Endothelial cell of umbilical vein (primary cell): ENCODE data around the gene CST9L.

ENCODE experiments used
- CTCF ChIP-seq, 2 donors: IDR thresholded peaks; 1 replicate in 1 of 2; 2 replicates in 1 of 2; pipeline ENCODE4 v1.5.1; 2011; ENCODE audit warnings: low read length in 2 of 2, mild to moderate bottlenecking in 2 of 2, moderate library complexity in 2 of 2, control low read depth in 1 of 2, inconsistent platforms in 1 of 2, low read depth in 1 of 2; ENCODE audit not compliant: insufficient read depth in 1 of 2; ENCODE audit errors: extremely low read depth in 1 of 2
- EZH2 ChIP-seq: IDR thresholded peaks from 2 replicates; pipeline ENCODE4 v1.6.1; 2012; ENCODE audit warnings: borderline replicate concordance, low read depth, mild to moderate bottlenecking, moderate library complexity, low read length, inconsistent platforms; ENCODE audit not compliant: severe bottlenecking
- GATA2 ChIP-seq: IDR thresholded peaks from 2 replicates; pipeline ENCODE4 v1.7.0; 2011; ENCODE audit warnings: low read depth, mild to moderate bottlenecking, moderate library complexity, mixed read lengths, low read length; ENCODE audit not compliant: insufficient read length, insufficient read depth
- JUN ChIP-seq: IDR thresholded peaks from 2 replicates; pipeline ENCODE4 v1.6.1; 2011; ENCODE audit warnings: borderline replicate concordance, low read depth; ENCODE audit not compliant: insufficient read length, insufficient read depth
- POLR2AphosphoS5 ChIP-seq: IDR thresholded peaks from 2 replicates; pipeline ENCODE4 v1.6.1; 2012; ENCODE audit warnings: low read depth, mild to moderate bottlenecking, control low read depth, low read length, moderate library complexity; ENCODE audit not compliant: insufficient read depth

GRCh38 chr20:23596579-23597250 is 28.4 kb upstream of the CST9L start:
- TF ChIP-seq CTCF (IDR thresholded peaks at IDR 0.05; ENCODE audit: extremely low read depth in 1 of 2, insufficient read depth in 1 of 2, low read depth in 1 of 2, low read length in 2 of 2) (no peak), POLR2AphosphoS5 (no peak), GATA2 (no peak), JUN (no peak), EZH2 (no peak)
